Esophagus muscularis mucosa (tissue), 4 donors: ENCODE results near the gene IGFBP2. TPM values are rescaled to one million over a fixed set of nuclear protein-coding genes. Genes with fewer than 3 reads are reported as not detected.

Experiments used
- DNase-seq: peaks from one replicate; pipeline ENCODE4 v3.0.0-alpha.2; 2017; ENCODE audit errors: extremely low spot score
- H3K27ac ChIP-seq, 4 donors: fragments of 200-600 bp; sonication (generic); replicated peaks in 1 of 4; 1 replicate in 3 of 4; 2 replicates in 1 of 4; pipeline ENCODE4 v1.5.1; 2016 to 2019; ENCODE audit warnings: mild to moderate bottlenecking in 1 of 4
- H3K27me3 ChIP-seq, 4 donors: fragments of 200-600 bp; sonication (generic); one replicate each; pipeline versions ENCODE4 v1.5.1 to v1.6.0; 2016 to 2019
- H3K36me3 ChIP-seq, 4 donors: fragments of 200-600 bp; sonication (generic); one replicate each; pipeline ENCODE4 v1.5.1; 2016 to 2019
- H3K4me1 ChIP-seq, 4 donors: fragments of 200-600 bp; sonication (generic); one replicate each; pipeline ENCODE4 v1.5.1; 2016 to 2019
- H3K4me3 ChIP-seq, 4 donors: fragments of 200-600 bp; sonication (generic); 1 replicate in 2 of 4; 2 replicates in 2 of 4; pipeline ENCODE4 v1.5.1; 2016 to 2019; ENCODE audit warnings: mild to moderate bottlenecking in 4 of 4, moderate library complexity in 1 of 4
- H3K9me3 ChIP-seq, 4 donors: fragments of 200-600 bp; sonication (generic); 1 replicate in 3 of 4; 2 replicates in 1 of 4; pipeline ENCODE4 v1.5.1; 2016 to 2019
- EP300 ChIP-seq: sonication (generic); formaldehyde crosslinking; IDR thresholded peaks from one replicate; pipeline ENCODE4 v1.6.1; 2017; ENCODE audit warnings: antibody characterized with exemption
- POLR2A ChIP-seq: fragments of 450-650 bp; IDR thresholded peaks from one replicate; pipeline ENCODE4 v1.6.1; 2017; ENCODE audit warnings: antibody characterized with exemption, moderate library complexity, mild to moderate bottlenecking, low read depth
- POLR2AphosphoS5 ChIP-seq, 2 donors: sonication (generic); formaldehyde crosslinking; IDR thresholded peaks; one replicate each; pipeline ENCODE4 v1.6.1; 2017; ENCODE audit warnings: antibody characterized with exemption in 2 of 2
- WGBS: methylation state at CpG from one replicate; pipeline ENCODE4 v1.1.5; 2018; 5-methylcytosine and 5-hydroxymethylcytosine counted together
- intact Hi-C: fragments of 100-400 bp; cut with DNase I; formaldehyde crosslinking; loops from one replicate; pipeline ENCODE4 v1.15.1; 2023
- total RNA-seq, 4 donors: library from RNA; depleted of rRNA; stranded (reverse); fragments of >200 nt; gene quantifications; one replicate each; pipeline versions ENCODE4 v1.1.0 to v1.2.1, GENCODE V29; 2016
- TF ChIP-seq, protein P1 (sequence below), 3 experiments: fragments of 200-600 bp in 2 of 3; fragments of 450-650 bp in 1 of 3; sonication (generic) in 2 of 3; IDR thresholded peaks; one replicate each; pipeline ENCODE4 v1.5.1; 2017 to 2019; ENCODE audit warnings: antibody characterized with exemption in 3 of 3, mild to moderate bottlenecking in 2 of 3, moderate library complexity in 1 of 3

Gene IGFBP2
- total RNA-seq, 4 donors from 2014 or later = 188 to 446 (median 280) TPM

- intact Hi-C loops = loop anchor here (5.0 to 10.0 kb wide), 2 partner anchors 653 to 831 kb away; no protein-coding TSS in a partner anchor
- 60% methylated on average over 2 of the region's 2 CpGs for WGBS
- no peak for DNase-seq
These were observed 48.5 kb downstream of the IGFBP2 start for GRCh38 chr2:216681683-216682082.

DNA sequence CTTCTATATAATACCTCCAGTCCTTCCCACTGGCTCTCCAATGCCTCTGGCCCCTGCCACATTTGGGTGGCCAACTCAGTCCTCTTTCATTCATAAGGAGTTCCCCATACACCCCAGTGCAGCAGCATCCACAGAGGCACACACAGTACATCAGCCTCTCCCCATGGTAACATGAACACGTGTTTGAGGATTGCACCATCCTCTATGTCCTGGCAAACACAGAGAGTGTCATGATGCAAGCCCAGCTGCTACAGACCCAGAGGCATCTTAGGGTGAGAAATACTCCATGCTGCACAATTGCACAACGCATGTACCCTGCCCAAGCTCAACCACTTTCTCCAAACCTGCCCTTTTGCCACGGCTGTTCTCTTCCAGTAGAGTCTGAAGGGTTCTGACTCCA, 50.6 kb downstream of the IGFBP2 start:
- Histone ChIP-seq H3K27ac (peak overlapping the region; percentile 84 to 94 (median 88)), H3K27me3 (no peaks in the 10 kb centered on the region), H3K9me3 (no peaks in the 10 kb centered on the region), H3K4me3 (no peak overlapping the region), H3K4me1 (peaks cover 70 to 100% (median 100%) of the 10 kb centered on the region in 4 donors), H3K36me3 (peaks cover 0 to 37% (median 5%) of the 10 kb centered on the region in 4 donors)
- intact Hi-C loops = loop anchor here (5.0 to 10.0 kb wide), 2 partner anchors 651 to 828 kb away; no protein-coding TSS in a partner anchor
- WGBS = 40% methylated on average over 3 of the region's 3 CpGs
- peak; percentile 96 for DNase-seq
- TF ChIP-seq EP300 (peak; percentile 31), POLR2A (no peak), POLR2AphosphoS5 (IDR thresholded peaks at IDR 0.05) (peak; percentile 91 to 93)

More at GRCh38 chr2:216681683-216682082, 48.5 kb downstream of the IGFBP2 start:
- H3K27me3 ChIP-seq = no peaks in the 10 kb centered on the region
- H3K27ac ChIP-seq = peak overlapping the region; percentile 77 to 94 (median 88)
- no peaks in the 10 kb centered on the region for H3K9me3 ChIP-seq
- H3K36me3 ChIP-seq = peaks cover 16 to 47% (median 26%) of the 10 kb centered on the region in 4 donors
- no peak overlapping the region for H3K4me3 ChIP-seq
- H3K4me1 ChIP-seq = peaks cover 59 to 84% (median 79%) of the 10 kb centered on the region in 4 donors
- TF ChIP-seq POLR2A (no peak), EP300 (no peak), POLR2AphosphoS5 (IDR thresholded peaks at IDR 0.05) (no peak)
- TF ChIP-seq, protein P1, sequence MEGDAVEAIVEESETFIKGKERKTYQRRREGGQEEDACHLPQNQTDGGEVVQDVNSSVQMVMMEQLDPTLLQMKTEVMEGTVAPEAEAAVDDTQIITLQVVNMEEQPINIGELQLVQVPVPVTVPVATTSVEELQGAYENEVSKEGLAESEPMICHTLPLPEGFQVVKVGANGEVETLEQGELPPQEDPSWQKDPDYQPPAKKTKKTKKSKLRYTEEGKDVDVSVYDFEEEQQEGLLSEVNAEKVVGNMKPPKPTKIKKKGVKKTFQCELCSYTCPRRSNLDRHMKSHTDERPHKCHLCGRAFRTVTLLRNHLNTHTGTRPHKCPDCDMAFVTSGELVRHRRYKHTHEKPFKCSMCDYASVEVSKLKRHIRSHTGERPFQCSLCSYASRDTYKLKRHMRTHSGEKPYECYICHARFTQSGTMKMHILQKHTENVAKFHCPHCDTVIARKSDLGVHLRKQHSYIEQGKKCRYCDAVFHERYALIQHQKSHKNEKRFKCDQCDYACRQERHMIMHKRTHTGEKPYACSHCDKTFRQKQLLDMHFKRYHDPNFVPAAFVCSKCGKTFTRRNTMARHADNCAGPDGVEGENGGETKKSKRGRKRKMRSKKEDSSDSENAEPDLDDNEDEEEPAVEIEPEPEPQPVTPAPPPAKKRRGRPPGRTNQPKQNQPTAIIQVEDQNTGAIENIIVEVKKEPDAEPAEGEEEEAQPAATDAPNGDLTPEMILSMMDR (IDR thresholded peaks at IDR 0.05) = no peak

DNA sequence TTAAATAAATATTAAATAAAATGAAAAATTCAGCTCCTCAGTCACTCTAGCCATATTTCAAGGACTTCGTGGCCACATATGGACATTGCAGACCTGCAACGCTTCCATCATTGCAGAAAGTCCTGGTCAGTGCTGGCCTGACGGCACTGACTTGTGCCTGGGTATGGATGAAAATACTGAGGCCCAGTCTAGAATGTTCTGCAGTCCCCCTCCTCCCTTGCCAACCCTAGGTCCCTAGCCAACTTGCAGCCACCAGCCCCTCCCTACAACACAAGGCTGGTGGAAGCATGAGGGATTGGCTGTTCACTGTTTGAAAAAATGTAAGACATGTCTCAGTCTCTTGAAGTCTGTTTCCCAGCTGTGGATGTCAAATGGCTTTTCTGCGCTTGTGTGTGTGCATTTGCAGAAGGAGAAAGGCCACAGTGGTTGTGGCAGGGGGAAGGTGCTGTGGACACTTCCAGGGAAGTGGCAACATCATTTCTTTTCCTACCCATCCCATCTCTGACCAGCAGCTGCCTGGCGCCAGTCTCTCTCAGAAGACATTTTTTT, 52.2 kb downstream of the IGFBP2 start:
- Histone ChIP-seq H3K27me3 (no peaks in the 10 kb centered on the region), H3K4me1 (peaks cover 72 to 100% (median 100%) of the 10 kb centered on the region in 4 donors), H3K9me3 (no peaks in the 10 kb centered on the region), H3K27ac (peak overlapping the region; percentile 84 to 94 (median 88)), H3K36me3 (peaks cover 0 to 37% (median 0%) of the 10 kb centered on the region in 4 donors), H3K4me3 (no peak overlapping the region)
- 85% methylated on average over 5 of the region's 5 CpGs for WGBS
- DNase-seq = no peak
- TF ChIP-seq POLR2AphosphoS5 (IDR thresholded peaks at IDR 0.05) (peak in 1 of 2 donors; percentile 15), POLR2A (no peak), EP300 (no peak)
- TF ChIP-seq, protein P1 (IDR thresholded peaks at IDR 0.05) = no peak
- intact Hi-C loops = loop anchor here (10.0 kb wide), 1 partner anchor 649 kb away; no protein-coding TSS in a partner anchor

DNA sequence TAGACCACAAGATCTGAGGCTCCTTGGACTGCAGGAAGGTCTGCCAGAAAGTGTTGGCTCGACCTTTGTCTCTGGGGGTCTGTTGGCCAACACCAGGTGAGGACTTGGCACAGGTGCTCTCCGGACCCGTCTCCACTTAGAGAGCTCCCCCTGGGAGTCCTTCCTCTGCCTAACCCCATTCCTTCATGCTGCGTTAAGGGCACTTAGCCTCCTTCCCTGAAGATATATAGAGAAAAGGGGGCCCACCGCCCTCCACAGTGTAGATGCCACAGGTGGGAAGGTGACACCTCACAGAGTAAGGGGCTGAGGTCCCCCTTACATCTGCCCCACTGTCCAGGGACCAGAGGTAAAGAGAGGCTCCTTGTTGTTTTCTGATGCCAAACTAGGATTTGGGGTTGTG, 53.9 kb downstream of the IGFBP2 start:
- Histone ChIP-seq H3K4me1 (peaks cover 58 to 100% (median 97%) of the 10 kb centered on the region in 4 donors), H3K9me3 (no peaks in the 10 kb centered on the region), H3K27ac (peak overlapping the region; percentile 84 to 94 (median 88)), H3K4me3 (no peak overlapping the region), H3K27me3 (no peaks in the 10 kb centered on the region), H3K36me3 (peaks cover 0 to 33% (median 0%) of the 10 kb centered on the region in 4 donors)
- WGBS = 72% methylated on average over 3 of the region's 5 CpGs
- DNase-seq = no peak
- TF ChIP-seq EP300 = no peak
- no peak for TF ChIP-seq POLR2AphosphoS5 (IDR thresholded peaks at IDR 0.05)
- TF ChIP-seq, protein P1 (IDR thresholded peaks at IDR 0.05) = no peak
- no peak for TF ChIP-seq POLR2A
- intact Hi-C loops = loop anchor here (10.0 kb wide), 1 partner anchor 648 kb away; no protein-coding TSS in a partner anchor

DNA sequence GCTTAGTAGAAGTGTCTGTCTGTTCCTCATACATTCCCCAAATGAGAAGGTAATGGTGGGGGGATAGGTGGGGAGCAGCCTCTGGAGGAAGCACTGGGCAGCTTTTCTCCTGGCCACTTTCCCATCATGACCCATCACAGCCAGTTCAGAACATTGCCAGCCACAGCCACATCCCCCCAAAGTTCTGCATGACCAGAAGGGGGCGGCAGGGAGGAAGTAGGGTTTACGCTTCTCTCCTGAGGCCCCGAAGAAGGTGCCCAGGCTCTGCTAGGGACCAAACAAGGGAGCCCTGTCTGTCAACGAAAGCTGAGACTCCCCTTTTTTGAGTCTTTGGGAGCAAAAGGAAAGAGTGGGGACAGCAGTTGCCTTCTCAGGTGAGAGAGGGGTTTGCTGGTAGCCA, 54.4 kb downstream of the IGFBP2 start:
- Histone ChIP-seq H3K27ac (peak overlapping the region; percentile 84 to 94 (median 88)), H3K4me1 (peaks cover 53 to 100% (median 96%) of the 10 kb centered on the region in 4 donors), H3K27me3 (peaks cover 0 to 3% (median 0%) of the 10 kb centered on the region in 4 donors), H3K9me3 (no peaks in the 10 kb centered on the region), H3K36me3 (peaks cover 0 to 33% (median 0%) of the 10 kb centered on the region in 4 donors), H3K4me3 (no peak overlapping the region)
- TF ChIP-seq, protein P1 (IDR thresholded peaks at IDR 0.05) = peak; percentile 10 to 46 (median 16)
- TF ChIP-seq POLR2AphosphoS5 (IDR thresholded peaks at IDR 0.05) = no peak
- intact Hi-C loops = loop anchor here (10.0 kb wide), 1 partner anchor 647 kb away; no protein-coding TSS in a partner anchor
- no peak for DNase-seq
- 80% methylated on average over 1 of the region's 4 CpGs for WGBS
